Endothelial cell (in vitro differentiated cells): Measurements from ENCODE around the gene HNRNPA3. TPM values are rescaled to one million over a fixed set of nuclear protein-coding genes. Genes with fewer than 3 reads are reported as not detected.

ENCODE experiments used
- DNase-seq: peaks from one replicate; pipeline ENCODE4 v3.0.0; 2021; ENCODE audit warnings: low spot score
- H3K27ac Mint-ChIP-seq: one replicate; pipeline ENCODE4 v1.8.0; 2021; ENCODE audit warnings: mixed read lengths, inconsistent platforms; ENCODE audit not compliant: unreplicated experiment
- H3K27me3 Mint-ChIP-seq: one replicate; pipeline ENCODE4 v1.8.0; 2021; ENCODE audit warnings: mild to moderate bottlenecking, moderate library complexity, mixed read lengths, inconsistent platforms; ENCODE audit not compliant: unreplicated experiment
- H3K36me3 Mint-ChIP-seq: one replicate; pipeline ENCODE4 v1.8.0; 2021; ENCODE audit warnings: mild to moderate bottlenecking, low read depth, mixed read lengths, inconsistent platforms; ENCODE audit not compliant: unreplicated experiment
- H3K4me1 Mint-ChIP-seq: one replicate; pipeline ENCODE4 v1.8.0; 2021; ENCODE audit warnings: mild to moderate bottlenecking, mixed read lengths, inconsistent platforms; ENCODE audit not compliant: unreplicated experiment
- H3K4me3 Mint-ChIP-seq: one replicate; pipeline ENCODE4 v1.8.0; 2021; ENCODE audit warnings: mild to moderate bottlenecking, mixed read lengths, inconsistent platforms; ENCODE audit not compliant: unreplicated experiment
- H3K9me3 Mint-ChIP-seq: one replicate; pipeline ENCODE4 v1.8.0; 2021; ENCODE audit warnings: mixed read lengths, inconsistent platforms; ENCODE audit not compliant: unreplicated experiment
- total RNA-seq: library from RNA; stranded (reverse); fragmentation: NEBNext Ultra II Directional; extraction: Animal tissue kit (Norgen Biotek cat#: 25700); gene quantifications from one replicate; pipeline ENCODE4 v1.2.1, GENCODE V29; 2021; ENCODE audit not compliant: unreplicated experiment
- TF ChIP-seq, protein P1 (sequence below): fragments of 200-600 bp; sonication (generic); IDR thresholded peaks from one replicate; pipeline ENCODE4 v1.5.0; 2021; ENCODE audit warnings: antibody characterized with exemption; ENCODE audit not compliant: unreplicated experiment

Gene HNRNPA3
- total RNA-seq, 1 donor from 2014 or later: 264 TPM

DNA sequence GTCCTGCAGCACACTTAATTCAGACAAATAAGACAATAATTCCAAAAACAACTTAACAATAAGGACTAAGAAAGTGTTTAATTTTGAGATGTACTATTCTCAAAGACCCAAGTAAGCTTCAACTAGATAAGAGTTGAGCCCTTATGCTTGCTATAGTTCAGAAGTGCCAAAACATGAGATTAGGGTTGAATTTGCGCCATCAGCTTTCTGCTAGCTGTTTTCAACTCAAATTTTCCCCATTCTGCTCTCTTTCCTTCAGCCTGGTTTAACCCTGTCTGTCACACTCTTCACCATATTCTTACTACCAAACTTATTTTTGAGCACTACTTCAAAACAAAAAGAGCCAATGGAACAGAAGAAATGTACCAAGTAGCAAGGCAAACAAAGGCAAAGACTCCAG lies 47.8 kb downstream of the HNRNPA3 start:
- TF ChIP-seq, protein P1, sequence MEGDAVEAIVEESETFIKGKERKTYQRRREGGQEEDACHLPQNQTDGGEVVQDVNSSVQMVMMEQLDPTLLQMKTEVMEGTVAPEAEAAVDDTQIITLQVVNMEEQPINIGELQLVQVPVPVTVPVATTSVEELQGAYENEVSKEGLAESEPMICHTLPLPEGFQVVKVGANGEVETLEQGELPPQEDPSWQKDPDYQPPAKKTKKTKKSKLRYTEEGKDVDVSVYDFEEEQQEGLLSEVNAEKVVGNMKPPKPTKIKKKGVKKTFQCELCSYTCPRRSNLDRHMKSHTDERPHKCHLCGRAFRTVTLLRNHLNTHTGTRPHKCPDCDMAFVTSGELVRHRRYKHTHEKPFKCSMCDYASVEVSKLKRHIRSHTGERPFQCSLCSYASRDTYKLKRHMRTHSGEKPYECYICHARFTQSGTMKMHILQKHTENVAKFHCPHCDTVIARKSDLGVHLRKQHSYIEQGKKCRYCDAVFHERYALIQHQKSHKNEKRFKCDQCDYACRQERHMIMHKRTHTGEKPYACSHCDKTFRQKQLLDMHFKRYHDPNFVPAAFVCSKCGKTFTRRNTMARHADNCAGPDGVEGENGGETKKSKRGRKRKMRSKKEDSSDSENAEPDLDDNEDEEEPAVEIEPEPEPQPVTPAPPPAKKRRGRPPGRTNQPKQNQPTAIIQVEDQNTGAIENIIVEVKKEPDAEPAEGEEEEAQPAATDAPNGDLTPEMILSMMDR: no peak
- DNase-seq: no peak
- Mint-ChIP-seq H3K9me3 (no peaks in the 10 kb centered on the region), H3K4me1 (peaks cover 32% of the 10 kb centered on the region), H3K4me3 (no peak overlapping the region), H3K27ac (no peak overlapping the region), H3K36me3 (peaks cover 9% of the 10 kb centered on the region), H3K27me3 (peaks cover 6% of the 10 kb centered on the region)

DNA sequence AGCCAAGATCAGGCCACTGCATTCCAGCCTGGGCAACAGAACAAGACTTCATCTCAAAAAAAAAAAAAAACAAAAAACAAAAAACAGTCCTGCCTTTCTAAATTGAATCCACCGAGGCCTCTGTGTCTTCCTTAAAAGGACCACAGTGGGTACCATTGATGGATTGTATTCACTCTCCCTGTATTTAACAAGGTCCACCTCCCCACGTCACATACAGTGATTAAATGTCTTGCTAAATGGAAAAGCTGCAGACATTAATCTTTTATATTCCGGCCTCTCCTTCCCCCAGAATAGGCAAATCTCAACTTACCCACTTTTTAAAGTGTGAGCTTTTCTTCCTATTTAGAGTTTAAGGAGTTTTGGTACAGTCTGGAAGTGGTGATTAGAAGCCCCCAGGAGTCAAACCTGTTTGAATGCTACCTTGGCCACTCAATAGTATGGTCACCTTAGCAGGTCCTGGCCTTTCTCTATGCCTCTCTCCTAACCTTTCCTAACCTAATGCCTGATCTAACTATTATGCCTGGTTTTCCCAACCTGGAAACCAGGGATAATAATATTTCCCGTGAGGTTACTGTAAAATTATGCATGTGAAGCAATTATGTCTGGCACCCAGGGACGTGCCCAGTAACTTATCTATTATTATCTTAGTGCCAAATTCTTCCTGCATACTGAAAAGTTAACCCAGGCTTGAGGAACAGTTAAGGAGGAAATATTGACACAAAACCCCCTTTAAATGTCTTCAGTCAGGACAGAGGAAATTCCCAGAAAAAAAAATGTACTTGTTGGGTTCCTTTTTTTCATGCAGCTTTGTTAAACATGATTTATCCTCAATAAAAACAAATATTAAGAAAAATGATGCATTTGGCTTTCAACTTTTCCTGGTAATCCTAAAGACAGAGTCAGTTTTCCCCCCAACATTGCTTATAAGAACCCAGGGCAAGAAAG lies 48.8 kb downstream of the HNRNPA3 start:
- Mint-ChIP-seq H3K4me1 (peaks cover 39% of the 10 kb centered on the region), H3K9me3 (no peaks in the 10 kb centered on the region), H3K4me3 (peak overlapping the region; percentile 99), H3K27me3 (peaks cover 6% of the 10 kb centered on the region), H3K27ac (no peak overlapping the region), H3K36me3 (peaks cover 9% of the 10 kb centered on the region)
- TF ChIP-seq, protein P1: no peak
- no peak for DNase-seq

DNA sequence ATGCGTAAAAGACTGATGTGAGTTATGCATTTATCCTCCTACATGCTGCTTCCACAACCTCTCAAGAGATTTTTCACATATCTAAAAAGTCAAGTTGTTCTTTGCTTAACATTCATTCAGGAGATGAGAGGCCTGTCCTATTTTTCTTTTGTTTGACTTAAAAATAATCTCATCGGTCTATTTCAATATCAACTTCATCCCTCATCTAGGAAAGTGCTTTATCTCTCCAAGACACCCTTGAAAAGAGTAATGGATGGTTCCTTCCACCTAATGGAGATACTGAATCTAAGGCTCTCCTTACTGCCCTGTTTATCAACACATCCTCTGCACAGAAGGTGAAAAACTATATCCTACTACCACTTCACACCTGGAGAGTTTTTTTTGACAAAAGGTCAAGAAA lies 49.5 kb downstream of the HNRNPA3 start:
- Mint-ChIP-seq H3K36me3 (peaks cover 9% of the 10 kb centered on the region), H3K4me3 (peak overlapping the region; percentile 99), H3K27ac (no peak overlapping the region), H3K4me1 (peaks cover 34% of the 10 kb centered on the region), H3K27me3 (peaks cover 6% of the 10 kb centered on the region), H3K9me3 (no peaks in the 10 kb centered on the region)
- DNase-seq: no peak
- TF ChIP-seq, protein P1: no peak

DNA sequence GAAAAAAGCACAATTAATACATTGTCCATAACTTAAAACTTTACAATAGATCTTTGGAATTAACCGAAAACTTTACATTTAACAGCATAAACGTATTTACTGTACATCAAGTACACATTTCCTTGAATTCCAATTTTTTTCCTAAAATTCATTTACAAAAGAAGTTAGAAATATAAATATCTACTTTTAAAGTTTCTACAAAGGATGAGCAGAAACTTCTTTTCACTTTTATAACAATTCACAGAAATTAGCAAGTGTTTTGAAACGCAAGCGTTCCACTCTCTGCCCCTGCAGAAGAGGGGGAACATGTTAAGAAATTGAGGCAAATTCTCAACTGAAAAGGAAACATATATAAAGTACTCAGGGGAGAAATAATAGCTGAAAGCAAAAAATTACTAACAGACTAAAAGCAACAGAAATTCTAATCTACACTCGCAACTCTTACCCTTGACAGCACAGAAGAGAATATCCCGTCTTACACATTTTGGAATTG lies 50.4 kb downstream of the HNRNPA3 start:
- peak overlapping the region; percentile 99 for H3K27ac Mint-ChIP-seq
- H3K9me3 Mint-ChIP-seq: no peaks in the 10 kb centered on the region
- peaks cover 9% of the 10 kb centered on the region for H3K36me3 Mint-ChIP-seq
- TF ChIP-seq, protein P1: no peak
- peaks cover 35% of the 10 kb centered on the region for H3K4me1 Mint-ChIP-seq
- DNase-seq: no peak
- H3K4me3 Mint-ChIP-seq: peak overlapping the region; percentile 99
- peaks cover 6% of the 10 kb centered on the region for H3K27me3 Mint-ChIP-seq
